Mammary epithelial cell (primary cell): ENCODE results near the gene EIF2S3.

Experiments
- CTCF ChIP-seq, 2 donors: IDR thresholded peaks in 1 of 2; conservative IDR thresholded peaks in 1 of 2; 2 replicates each; pipeline ENCODE4 v1.5.1; 2011 to 2012; ENCODE audit warnings: inconsistent platforms in 2 of 2, low read length in 2 of 2, mild to moderate bottlenecking in 2 of 2, control low read depth in 1 of 2, low read depth in 1 of 2; ENCODE audit not compliant: insufficient read depth in 1 of 2; ENCODE audit errors: extremely low read depth in 1 of 2
- EZH2 ChIP-seq: IDR thresholded peaks from 2 replicates; pipeline ENCODE4 v1.6.1; 2012; ENCODE audit warnings: low read length, inconsistent platforms, borderline replicate concordance

GRCh38 chrX:24079411-24079810 is 24.7 kb downstream of the EIF2S3 start:
- TF ChIP-seq CTCF (conservative IDR thresholded peaks at IDR 0.05 in 1 of 2, IDR thresholded peaks at IDR 0.05 in 1 of 2; ENCODE audit: extremely low read depth in 1 of 2, insufficient read depth in 1 of 2, low read depth in 1 of 2, low read length in 2 of 2), result no peak
- no peak for TF ChIP-seq EZH2
